Sigmoid colon (tissue), 7 donors: ENCODE data around the gene MAMDC2. TPM values are rescaled to one million over a fixed set of nuclear protein-coding genes. Genes with fewer than 3 reads are reported as not detected.
A peak's percentile ranks its signal among the peaks of the same experiment; 100 is the strongest.

ENCODE experiments used
- DNase-seq: peaks from one replicate; pipeline ENCODE4 v3.0.0-alpha.2; 2019
- H3K27ac ChIP-seq, 4 donors: fragments of 200-600 bp; sonication (generic); one replicate each; pipeline ENCODE4 v1.5.1; 2016 to 2019; ENCODE audit warnings: mild to moderate bottlenecking in 1 of 4
- H3K27me3 ChIP-seq, 3 donors: fragments of 200-600 bp; sonication (generic); one replicate each; pipeline ENCODE4 v1.5.1; 2019; ENCODE audit warnings: mild to moderate bottlenecking in 1 of 3
- H3K36me3 ChIP-seq, 4 donors: fragments of 200-600 bp; sonication (generic); one replicate each; pipeline ENCODE4 v1.5.1; 2016 to 2019
- H3K4me1 ChIP-seq, 4 donors: fragments of 200-600 bp; sonication (generic); one replicate each; pipeline ENCODE4 v1.5.1; 2017 to 2019
- H3K4me3 ChIP-seq, 4 donors: fragments of 200-600 bp; sonication (generic); one replicate each; pipeline ENCODE4 v1.5.1; 2017 to 2019; ENCODE audit warnings: mild to moderate bottlenecking in 2 of 4, moderate library complexity in 1 of 4
- H3K9me3 ChIP-seq, 4 donors: fragments of 200-600 bp in 3 of 4; sonication (generic) in 3 of 4; one replicate each; pipeline versions ENCODE4 v1.5.1 to v1.6.1; 2013 to 2019
- EP300 ChIP-seq, 4 donors: sonication (generic); formaldehyde crosslinking; IDR thresholded peaks; one replicate each; pipeline ENCODE4 v1.6.1; 2017; ENCODE audit warnings: antibody characterized with exemption in 4 of 4
- POLR2A ChIP-seq, 2 donors: fragments of 450-650 bp; IDR thresholded peaks; one replicate each; pipeline ENCODE4 v1.6.1; 2016; ENCODE audit warnings: antibody characterized with exemption in 2 of 2, mild to moderate bottlenecking in 2 of 2, moderate library complexity in 2 of 2
- POLR2AphosphoS5 ChIP-seq, 4 donors: sonication (generic); formaldehyde crosslinking; IDR thresholded peaks; one replicate each; pipeline ENCODE4 v1.6.1; 2017; ENCODE audit warnings: antibody characterized with exemption in 4 of 4
- WGBS, 2 donors: extraction: QIAGEN DNeasy Blood & Tissue Kit; methylation state at CpG; one replicate each; pipeline ENCODE4 v1.1.7; 2013; 5-methylcytosine and 5-hydroxymethylcytosine counted together
- intact Hi-C: fragments of 100-400 bp; cut with DNase I; formaldehyde crosslinking; loops from one replicate; pipeline ENCODE4 v1.15.1; 2023
- polyA plus RNA-seq, 3 donors: library from polyadenylated mRNA; stranded (reverse); fragments of 200-250 nt; gene quantifications; one replicate each; pipeline ENCODE4 v1.2.3, GENCODE V29; 2013
- total RNA-seq, 4 donors: library from RNA; depleted of rRNA; stranded (reverse); fragments of >200 nt; gene quantifications; one replicate each; pipeline ENCODE4 v1.1.0, GENCODE V29; 2016
- TF ChIP-seq, protein P1 (sequence below), 4 experiments: fragments of 450-650 bp in 3 of 4; fragments of 200-600 bp in 1 of 4; IDR thresholded peaks; one replicate each; pipeline ENCODE4 v1.5.1; 2016 to 2019; ENCODE audit warnings: antibody characterized with exemption in 4 of 4, mild to moderate bottlenecking in 3 of 4, moderate library complexity in 2 of 4
- donor health status: healthy with polysubstance abuse.
- donor health status: Bipolar disorder and iron deficiency.
- donor health status: healthy.

MAMDC2 gene
- total and polyA plus RNA-seq, 7 donors, result 2.5 to 167 (median 89.9) TPM

DNA sequence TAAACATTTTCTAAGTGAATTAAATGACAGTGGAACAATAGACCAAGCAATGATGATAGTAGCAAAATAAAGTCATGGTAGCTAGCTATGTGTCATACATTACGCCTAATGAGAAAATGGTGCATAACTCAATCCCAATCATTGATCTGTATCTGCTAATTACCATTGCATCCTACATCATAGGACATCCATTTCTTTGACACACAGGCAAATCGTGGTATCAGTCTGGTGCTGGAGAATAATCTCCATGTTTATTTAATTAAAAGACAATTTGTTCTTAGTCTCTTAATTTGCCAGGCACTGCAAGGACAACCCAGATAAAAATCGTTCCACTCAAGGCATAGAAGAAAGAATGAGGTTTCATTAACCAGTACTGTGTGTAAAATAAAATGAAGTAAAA lies 125.6 kb downstream of the MAMDC2 start:
- Histone ChIP-seq H3K9me3 (no peaks in the 10 kb centered on the region), H3K4me1 (no peaks in the 10 kb centered on the region), H3K4me3 (no peak overlapping the region), H3K27me3 (no peaks in the 10 kb centered on the region), H3K27ac (no peak overlapping the region), H3K36me3 (peaks cover 22 to 73% (median 37%) of the 10 kb centered on the region in 4 donors)
- intact Hi-C loops, result loop anchor here (10.0 kb wide), 1 partner anchor 436 kb away; no protein-coding TSS in a partner anchor
- DNase-seq, result no peak
- 86 to 89% methylated on average over 3 of the region's 3 CpGs for WGBS, 2 donors
- TF ChIP-seq EP300 (IDR thresholded peaks at IDR 0.05), result no peak
- TF ChIP-seq, protein P1, sequence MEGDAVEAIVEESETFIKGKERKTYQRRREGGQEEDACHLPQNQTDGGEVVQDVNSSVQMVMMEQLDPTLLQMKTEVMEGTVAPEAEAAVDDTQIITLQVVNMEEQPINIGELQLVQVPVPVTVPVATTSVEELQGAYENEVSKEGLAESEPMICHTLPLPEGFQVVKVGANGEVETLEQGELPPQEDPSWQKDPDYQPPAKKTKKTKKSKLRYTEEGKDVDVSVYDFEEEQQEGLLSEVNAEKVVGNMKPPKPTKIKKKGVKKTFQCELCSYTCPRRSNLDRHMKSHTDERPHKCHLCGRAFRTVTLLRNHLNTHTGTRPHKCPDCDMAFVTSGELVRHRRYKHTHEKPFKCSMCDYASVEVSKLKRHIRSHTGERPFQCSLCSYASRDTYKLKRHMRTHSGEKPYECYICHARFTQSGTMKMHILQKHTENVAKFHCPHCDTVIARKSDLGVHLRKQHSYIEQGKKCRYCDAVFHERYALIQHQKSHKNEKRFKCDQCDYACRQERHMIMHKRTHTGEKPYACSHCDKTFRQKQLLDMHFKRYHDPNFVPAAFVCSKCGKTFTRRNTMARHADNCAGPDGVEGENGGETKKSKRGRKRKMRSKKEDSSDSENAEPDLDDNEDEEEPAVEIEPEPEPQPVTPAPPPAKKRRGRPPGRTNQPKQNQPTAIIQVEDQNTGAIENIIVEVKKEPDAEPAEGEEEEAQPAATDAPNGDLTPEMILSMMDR (IDR thresholded peaks at IDR 0.05), result no peak
- no peak for TF ChIP-seq POLR2A (IDR thresholded peaks at IDR 0.05)
- TF ChIP-seq POLR2AphosphoS5 (IDR thresholded peaks at IDR 0.05), result no peak

GRCh38 chr9:70170151-70170790 lies 126.6 kb downstream of the MAMDC2 start:
- intact Hi-C loops, result no loop called here
- Histone ChIP-seq H3K4me1 (no peaks in the 10 kb centered on the region), H3K27ac (no peak overlapping the region), H3K27me3 (no peaks in the 10 kb centered on the region), H3K36me3 (peaks cover 20 to 73% (median 37%) of the 10 kb centered on the region in 4 donors), H3K4me3 (no peak overlapping the region), H3K9me3 (no peaks in the 10 kb centered on the region)
- TF ChIP-seq, protein P1 (IDR thresholded peaks at IDR 0.05), result no peak
- TF ChIP-seq POLR2A (IDR thresholded peaks at IDR 0.05) (no peak), POLR2AphosphoS5 (IDR thresholded peaks at IDR 0.05) (no peak), EP300 (IDR thresholded peaks at IDR 0.05) (no peak)
- WGBS, 2 donors, result 86 to 92% methylated on average over 7 of the region's 7 CpGs
- DNase-seq, result no peak

DNA sequence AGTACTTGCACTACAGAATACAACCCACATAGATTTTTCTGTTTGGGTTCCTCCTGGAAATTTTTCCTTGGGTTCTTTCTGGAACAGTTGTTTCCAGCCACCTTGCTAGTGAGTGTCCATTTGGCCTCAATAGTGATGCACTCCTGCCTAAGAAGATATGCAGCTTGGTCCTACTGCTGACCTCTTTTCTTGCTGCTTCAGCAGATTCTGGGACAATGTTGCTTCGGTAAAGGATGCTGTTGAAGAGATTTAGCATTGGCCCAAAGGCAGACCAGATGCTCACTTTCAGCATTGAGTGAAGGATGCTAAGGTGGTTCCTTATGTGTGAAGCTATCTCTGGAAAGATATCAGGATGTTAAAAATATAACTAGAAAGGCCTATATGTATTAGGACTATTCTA lies 128.9 kb downstream of the MAMDC2 start:
- TF ChIP-seq, protein P1 (IDR thresholded peaks at IDR 0.05), result no peak
- TF ChIP-seq EP300 (IDR thresholded peaks at IDR 0.05), result no peak
- no peaks in the 10 kb centered on the region for H3K4me1 ChIP-seq
- H3K4me3 ChIP-seq, result no peak overlapping the region
- peaks cover 27 to 93% (median 46%) of the 10 kb centered on the region in 4 donors for H3K36me3 ChIP-seq
- 92 to 96% methylated on average over 1 of the region's 1 CpG for WGBS, 2 donors
- H3K9me3 ChIP-seq, result no peaks in the 10 kb centered on the region
- no peak for DNase-seq
- intact Hi-C loops, result no loop called here
- H3K27ac ChIP-seq, result no peak overlapping the region
- H3K27me3 ChIP-seq, result no peaks in the 10 kb centered on the region

- TF ChIP-seq POLR2A (IDR thresholded peaks at IDR 0.05), result no peak
- peak in 3 of 4 donors; percentile 5 to 28 (median 14) for TF ChIP-seq POLR2AphosphoS5 (IDR thresholded peaks at IDR 0.05)
Observed at GRCh38 chr9:70177121-70177520, 133.5 kb downstream of the MAMDC2 start.

GRCh38 chr9:70192707-70193106 lies 149.1 kb downstream of the MAMDC2 start:
- no peak for TF ChIP-seq POLR2AphosphoS5 (IDR thresholded peaks at IDR 0.05)

More at GRCh38 chr9:70177121-70177520, 133.5 kb downstream of the MAMDC2 start:
- 95 to 97% methylated on average over 1 of the region's 1 CpG for WGBS, 2 donors
- no peak for DNase-seq
- H3K9me3 ChIP-seq, result no peaks in the 10 kb centered on the region
- peaks cover 22 to 83% (median 38%) of the 10 kb centered on the region in 4 donors for H3K36me3 ChIP-seq
- intact Hi-C loops, result no loop called here
- H3K27ac ChIP-seq, result peak overlapping the region; percentile 43 to 56 (median 50)
- no peaks in the 10 kb centered on the region for H3K4me1 ChIP-seq
- H3K4me3 ChIP-seq, result no peak overlapping the region
- no peaks in the 10 kb centered on the region for H3K27me3 ChIP-seq

More at GRCh38 chr9:70192707-70193106, 149.1 kb downstream of the MAMDC2 start:
- H3K27me3 ChIP-seq, result no peaks in the 10 kb centered on the region
- intact Hi-C loops, result no loop called here
- 78 to 81% methylated on average over 2 of the region's 2 CpGs for WGBS, 2 donors
- H3K27ac ChIP-seq, result no peak overlapping the region
- H3K36me3 ChIP-seq, result peaks cover 6 to 52% (median 18%) of the 10 kb centered on the region in 4 donors
- no peaks in the 10 kb centered on the region for H3K9me3 ChIP-seq
- peaks cover 0 to 24% (median 6%) of the 10 kb centered on the region in 4 donors for H3K4me1 ChIP-seq
- DNase-seq, result no peak
- H3K4me3 ChIP-seq, result no peak overlapping the region
